ENCODE measurements around the gene VCL.
"Not testable (repeated sequence)": the region's sequence is repeated elsewhere in the genome, so short reads cannot be mapped to it uniquely, and the experiment has no call there.

Gene VCL

GRCh38 chr10:74006269-74006668 lies 8.4 kb downstream of the VCL start:
- no peak for DNase-seq (ENCODE audit: low read depth in 2 of 2)

GRCh38 chr10:74008212-74008731 lies 10.4 kb downstream of the VCL start:
- DNase-seq (ENCODE audit: low read depth in 2 of 2): no peak

- DNase-seq (ENCODE audit: low read depth in 2 of 2): no peak
Measured at GRCh38 chr10:74011017-74011416, 13.1 kb downstream of the VCL start.

- no peak for DNase-seq (ENCODE audit: low read depth in 2 of 2)
Measured at GRCh38 chr10:74011770-74012169, 13.9 kb downstream of the VCL start.

GRCh38 chr10:74012480-74012879 lies 14.6 kb downstream of the VCL start:
- no peak for DNase-seq (ENCODE audit: low read depth in 2 of 2)

- DNase-seq (ENCODE audit: low read depth in 2 of 2): no peak
Measured at GRCh38 chr10:74013004-74013403, 15.1 kb downstream of the VCL start.

- DNase-seq (ENCODE audit: low read depth in 2 of 2): not testable (repeated sequence)
Measured at GRCh38 chr10:74014574-74014973, 16.7 kb downstream of the VCL start.

GRCh38 chr10:74018241-74018640 lies 20.3 kb downstream of the VCL start:
- DNase-seq (ENCODE audit: low read depth in 2 of 2): no peak

GRCh38 chr10:74021248-74022055 lies 23.5 kb downstream of the VCL start:
- no peak for DNase-seq (ENCODE audit: low read depth in 2 of 2)

- no peak for DNase-seq (ENCODE audit: low read depth in 2 of 2)
Measured at GRCh38 chr10:74022926-74023629, 25.2 kb downstream of the VCL start.

GRCh38 chr10:74024600-74024999 lies 26.7 kb downstream of the VCL start:
- DNase-seq (ENCODE audit: low read depth in 2 of 2): no peak

GRCh38 chr10:74025380-74025978 lies 27.6 kb downstream of the VCL start:
- no peak for DNase-seq (ENCODE audit: low read depth in 2 of 2)

GRCh38 chr10:74026428-74027015 lies 28.6 kb downstream of the VCL start:
- DNase-seq (ENCODE audit: low read depth in 2 of 2): no peak

- DNase-seq (ENCODE audit: low read depth in 2 of 2): no peak
Measured at GRCh38 chr10:74027702-74028101, 29.8 kb downstream of the VCL start.

- DNase-seq (ENCODE audit: low read depth in 2 of 2): no peak
Measured at GRCh38 chr10:74029943-74030342, 32.0 kb downstream of the VCL start.

GRCh38 chr10:74032208-74032607 lies 34.3 kb downstream of the VCL start:
- not testable (repeated sequence) for DNase-seq (ENCODE audit: low read depth in 2 of 2)

GRCh38 chr10:74032900-74033655 lies 35.2 kb downstream of the VCL start:
- DNase-seq (ENCODE audit: low read depth in 2 of 2): no peak

- DNase-seq (ENCODE audit: low read depth in 2 of 2): no peak
Measured at GRCh38 chr10:74033702-74034101, 35.8 kb downstream of the VCL start.

GRCh38 chr10:74034301-74034700 lies 36.4 kb downstream of the VCL start:
- DNase-seq (ENCODE audit: low read depth in 2 of 2): no peak

GRCh38 chr10:74035303-74035702 lies 37.4 kb downstream of the VCL start:
- no peak for DNase-seq (ENCODE audit: low read depth in 2 of 2)

- no peak for DNase-seq (ENCODE audit: low read depth in 2 of 2)
Measured at GRCh38 chr10:74036474-74036873, 38.6 kb downstream of the VCL start.
